ENCODE results near the gene METTL27. TPM values are rescaled to one million over a fixed set of nuclear protein-coding genes. Genes with fewer than 3 reads are reported as not detected.

Gene METTL27
- total and polyA plus RNA-seq, 9 of the 15 experiments (the other 6 are each of a cell fraction or from before 2014, with no cell fraction given), result 0.08 to 0.82 (median 0.33) TPM; not detected in 4

GRCh38 chr7:73822319-73823173 is 19.8 kb downstream of the METTL27 start (continued):
- TF ChIP-seq HMGN3 (IDR thresholded peaks at IDR 0.05; ENCODE audit: borderline replicate concordance, extremely low read depth, insufficient read length, low read depth, low read length) (peak; percentile 77), FOXJ3 (CRISPR knock-in tag; IDR thresholded peaks at IDR 0.05) (no peak), TEAD4 (IDR thresholded peaks at IDR 0.05; ENCODE audit: low read length) (peak; percentile 56; the same call in 1 of the 2 replicates), TEAD4 (CRISPR knock-in tag; IDR thresholded peaks at IDR 0.05; ENCODE audit: borderline replicate concordance) (no peak), NFE2 (IDR thresholded peaks at IDR 0.05; ENCODE audit: low read depth) (peak; percentile 97), KAT2B (IDR thresholded peaks at IDR 0.05; ENCODE audit: low read depth, low read length) (no peak), TOE1 (IDR thresholded peaks at IDR 0.05; ENCODE audit: borderline replicate concordance) (peak; percentile 40; the same call in 1 of the 2 replicates), TOE1 (CRISPR knock-in tag; IDR thresholded peaks at IDR 0.05; ENCODE audit: borderline replicate concordance, low read depth) (no peak), SNIP1 (IDR thresholded peaks at IDR 0.05; ENCODE audit: low read depth) (no peak), ZNF583 (CRISPR knock-in tag; IDR thresholded peaks at IDR 0.05) (no peak), ZNF639 (CRISPR knock-in tag; conservative IDR thresholded peaks at IDR 0.05 in 1 of 2, IDR thresholded peaks at IDR 0.05 in 1 of 2) (no peak), CCNT2 (IDR thresholded peaks at IDR 0.05; ENCODE audit: borderline replicate concordance, extremely low read depth, insufficient read length, low read depth, low read length) (peak; percentile 83), ZEB2 (IDR thresholded peaks at IDR 0.05) (peak; percentile 16; the same call in 1 of the 2 replicates), MXI1 (IDR thresholded peaks at IDR 0.05; ENCODE audit: low read depth, low read length) (0 out of 2 replicates have a peak, but pooled peaks have one; percentile 46)
